GM18508 (cell line): ENCODE measurements around the gene CERT1.
"Not testable (repeated sequence)": the region's sequence is repeated elsewhere in the genome, so short reads cannot be mapped to it uniquely, and the experiment has no call there.

Experiments used
- ATAC-seq: cut with Tn5 transposase; IDR thresholded peaks from one replicate; pipeline ENCODE4 v1.9.1; 2021; ENCODE audit warnings: moderate number of reproducible peaks; ENCODE audit not compliant: insufficient read depth, unreplicated experiment

The CERT1 gene

DNA sequence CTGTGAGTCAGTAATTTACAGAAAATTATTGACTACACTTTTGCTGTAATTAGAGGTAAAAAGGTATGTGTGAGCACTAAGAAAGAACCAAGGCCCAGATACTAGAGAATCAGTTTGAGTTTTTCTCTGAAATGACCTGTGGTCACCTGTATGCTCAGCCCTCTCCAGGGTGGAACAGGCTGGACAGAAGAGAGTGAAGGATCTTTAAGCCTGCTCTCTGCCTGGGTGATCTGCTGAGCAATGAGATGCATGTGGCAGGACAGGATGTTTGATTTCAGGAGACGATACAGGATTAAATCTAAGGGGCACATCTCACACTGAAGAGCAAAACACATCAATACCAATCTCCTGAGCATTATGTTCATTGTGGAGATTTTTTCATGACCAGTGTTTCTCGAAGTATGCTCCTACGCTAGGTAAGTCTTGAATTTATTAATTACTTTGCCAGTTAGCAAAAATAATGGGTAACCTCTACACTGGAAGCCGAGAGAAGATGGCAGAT, 148.9 kb downstream of the CERT1 start:
- ATAC-seq: no peak

GRCh38 chr5:75361310-75361709, 150.1 kb downstream of the CERT1 start:
- ATAC-seq: no peak

DNA sequence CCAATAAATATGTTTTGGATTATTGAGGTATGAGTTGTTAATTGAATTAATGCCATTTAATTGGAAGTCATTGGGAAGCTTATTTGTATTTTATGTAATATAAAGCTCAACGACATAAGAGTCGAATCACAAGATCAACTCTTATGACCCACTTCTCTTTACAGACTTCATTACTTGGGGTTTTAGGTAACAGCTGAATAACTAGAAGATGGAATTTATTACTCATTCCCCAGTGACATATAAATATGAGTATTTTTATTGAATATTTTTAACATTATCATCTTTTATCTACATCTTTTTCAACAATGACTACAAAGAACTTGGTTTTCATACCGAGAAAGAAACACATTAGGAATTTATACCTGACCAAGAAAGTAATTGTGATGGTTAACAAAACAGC, 153.3 kb downstream of the CERT1 start:
- ATAC-seq: no peak

GRCh38 chr5:75356719-75357118, 154.7 kb downstream of the CERT1 start:
- no peak for ATAC-seq

DNA sequence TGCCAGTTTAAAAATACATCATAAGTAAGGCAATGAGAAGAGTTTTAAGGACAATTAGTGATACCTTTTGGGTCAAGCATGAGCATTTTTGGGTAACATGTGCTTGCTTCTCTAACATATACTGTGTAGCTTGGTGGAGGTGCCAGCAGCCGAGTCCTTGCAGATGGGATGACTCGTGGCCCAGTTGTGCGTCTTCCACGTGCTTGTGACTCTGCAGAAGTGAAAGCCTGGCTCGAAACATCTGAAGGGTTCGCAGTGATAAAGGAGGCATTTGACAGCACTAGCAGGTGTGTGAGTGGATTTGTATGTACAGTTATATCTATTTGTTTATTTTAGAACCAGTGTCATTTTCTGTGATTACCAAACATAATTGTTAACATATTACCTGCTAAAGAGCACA, 156.2 kb downstream of the CERT1 start:
- no peak for ATAC-seq

GRCh38 chr5:75351139-75351926, 160.1 kb downstream of the CERT1 start:
- no peak for ATAC-seq

- no peak for ATAC-seq
Measured at GRCh38 chr5:75349663-75350062, 161.8 kb downstream of the CERT1 start.

GRCh38 chr5:75348241-75348640, 163.2 kb downstream of the CERT1 start:
- no peak for ATAC-seq

DNA sequence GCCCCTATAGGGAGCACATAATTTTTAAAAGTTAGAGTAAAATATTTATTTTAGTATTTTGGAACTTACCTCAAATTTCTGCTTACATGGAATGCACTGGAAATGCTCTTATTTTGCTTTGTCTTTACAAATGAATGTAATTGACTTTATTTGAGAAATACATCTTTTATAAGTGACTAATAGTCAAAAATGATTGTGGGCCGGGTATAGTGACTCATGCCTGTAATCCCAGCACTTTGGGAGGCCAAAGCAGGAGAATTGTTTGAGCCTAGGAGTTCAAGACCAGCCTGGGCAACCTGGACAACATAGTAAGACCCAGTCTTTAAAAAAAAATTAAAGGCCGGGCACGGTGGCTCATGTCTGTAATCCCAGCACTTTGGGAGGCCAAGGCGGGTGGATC, 168.6 kb downstream of the CERT1 start:
- ATAC-seq: no peak

- ATAC-seq: no peak
Measured at GRCh38 chr5:75341934-75342333, 169.5 kb downstream of the CERT1 start.

DNA sequence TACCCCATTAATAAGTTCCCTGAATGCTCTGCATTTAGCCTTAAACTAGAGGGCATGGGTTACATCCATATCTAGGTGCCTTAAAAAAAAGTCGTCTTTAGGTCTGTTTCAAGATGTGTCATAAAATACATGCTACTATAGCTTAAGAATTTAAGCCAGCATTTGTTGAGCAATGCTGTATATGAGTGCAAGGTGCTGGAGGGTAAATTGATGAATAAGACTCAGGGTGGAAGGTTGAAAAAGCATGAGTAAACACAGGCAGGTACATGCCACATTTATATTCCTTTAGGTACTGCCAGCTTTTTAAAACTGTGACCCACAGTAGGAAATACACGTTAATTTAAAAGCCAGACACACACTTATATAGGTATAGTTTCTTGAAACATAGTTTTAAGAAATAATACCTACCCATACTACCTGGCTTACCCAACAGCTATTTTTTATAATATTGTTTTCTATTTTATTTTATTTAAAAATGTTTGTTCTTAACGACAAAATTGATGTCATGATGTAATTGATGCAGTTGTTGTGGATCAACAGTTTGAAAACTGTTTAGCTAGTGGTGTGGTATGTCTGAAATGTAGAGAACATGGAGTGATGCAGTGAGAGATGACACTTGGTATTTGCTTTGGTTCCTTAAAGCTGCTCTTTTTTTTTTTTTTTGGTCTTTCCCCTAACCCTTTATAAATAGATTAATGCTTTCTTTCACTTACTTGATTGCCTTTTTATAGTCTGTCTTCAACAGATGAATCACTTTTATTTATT, 170.5 kb downstream of the CERT1 start:
- ATAC-seq: no peak

DNA sequence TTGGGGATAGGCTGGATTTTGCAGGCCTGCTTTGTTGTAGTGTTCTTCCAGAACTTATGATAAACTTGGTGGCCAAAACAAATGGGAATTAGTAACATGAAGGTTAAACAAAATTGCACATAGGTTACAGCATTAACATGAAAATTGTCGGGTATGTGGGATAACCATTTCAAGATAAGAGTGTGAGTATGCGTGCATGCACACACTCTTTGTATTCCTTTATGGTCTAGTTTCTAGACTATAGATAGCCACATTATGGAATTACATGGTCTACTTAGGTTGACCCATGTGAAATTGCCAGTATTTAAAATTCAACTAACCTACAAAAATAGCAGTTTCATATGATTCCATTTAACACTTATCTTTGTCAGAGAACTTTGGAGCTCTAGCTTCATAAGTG, 173.0 kb downstream of the CERT1 start:
- no peak for ATAC-seq

- ATAC-seq: no peak
Measured at GRCh38 chr5:75337366-75338021, 173.9 kb downstream of the CERT1 start.

GRCh38 chr5:75336615-75337336, 174.7 kb downstream of the CERT1 start, which contains the start of gene HMGCR:
Gene HMGCR, plus strand, starts transcription at chr5:75337220. Its CDS starts 5,386 bp downstream, at chr5:75342606.
- peak; percentile 98 for ATAC-seq

- no peak for ATAC-seq
Measured at GRCh38 chr5:75335952-75336614, 175.3 kb downstream of the CERT1 start.

- ATAC-seq: no peak
Measured at GRCh38 chr5:75335486-75335885, 175.9 kb downstream of the CERT1 start.

- ATAC-seq: not testable (repeated sequence)
Measured at GRCh38 chr5:75334413-75334812, 177.0 kb downstream of the CERT1 start.

DNA sequence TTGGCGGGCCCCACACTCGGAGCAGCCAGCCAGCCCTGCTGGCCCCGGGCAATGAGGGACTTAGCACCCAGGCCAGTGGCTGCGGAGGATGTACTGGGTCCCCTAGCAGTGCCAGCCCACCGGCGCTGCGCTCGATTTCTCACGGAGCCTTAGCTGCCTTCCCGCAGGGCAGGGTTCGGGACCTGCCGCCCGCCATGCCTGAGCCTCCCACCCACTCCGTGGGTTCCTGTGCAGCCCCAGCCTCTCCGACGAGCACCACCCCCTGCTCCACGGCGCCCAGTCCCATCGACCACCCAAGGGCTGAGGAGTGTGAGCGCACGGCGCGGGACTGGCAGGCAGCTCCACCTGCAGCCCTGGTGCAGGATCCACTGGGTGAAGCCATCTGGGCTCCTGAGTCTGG, 177.7 kb downstream of the CERT1 start:
- not testable (repeated sequence) for ATAC-seq
